ENCODE data around the gene RAPGEF2.
"Not testable (repeated sequence)": the region's sequence is repeated elsewhere in the genome, so short reads cannot be mapped to it uniquely, and the experiment has no call there.

RAPGEF2 gene

DNA sequence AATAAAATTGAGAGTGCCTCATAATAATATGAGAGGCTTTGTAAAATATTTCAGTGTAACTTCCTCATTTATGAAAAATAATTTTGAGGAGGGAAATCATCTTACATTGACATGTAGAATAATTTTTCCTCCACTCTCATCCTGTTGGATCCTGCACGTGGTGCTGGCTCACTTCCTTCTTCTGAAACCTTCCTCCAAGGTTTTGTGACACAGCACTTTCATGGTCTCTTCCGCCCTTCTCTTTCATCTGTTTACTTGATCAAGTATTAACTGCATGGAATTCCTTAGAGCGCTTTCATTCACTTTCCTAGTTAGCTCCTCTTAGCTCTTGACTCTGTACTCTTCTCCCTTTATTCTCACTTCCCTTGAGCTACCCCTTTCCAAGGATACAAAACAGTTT is 246.5 kb downstream of the RAPGEF2 start:
- in situ Hi-C loops (cut with HindIII; ENCODE audit: low sequenced_read_pairs), result no loop called here

DNA sequence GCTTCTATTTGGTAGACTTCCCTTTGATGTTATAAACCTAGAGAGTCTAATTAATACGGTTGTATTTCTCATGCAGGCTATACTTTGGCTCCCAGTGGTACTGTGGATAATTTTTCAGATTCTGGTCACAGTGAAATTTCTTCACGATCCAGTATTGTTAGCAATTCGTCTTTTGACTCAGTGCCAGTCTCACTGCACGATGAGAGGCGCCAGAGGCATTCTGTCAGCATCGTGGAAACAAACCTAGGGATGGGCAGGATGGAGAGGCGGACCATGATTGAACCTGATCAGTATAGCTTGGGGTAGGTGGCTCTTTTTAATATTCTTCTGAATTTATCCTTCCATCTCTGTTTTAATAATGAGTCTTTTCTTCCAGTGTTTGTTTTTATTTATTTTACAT is 249.7 kb downstream of the RAPGEF2 start:
- in situ Hi-C loops (cut with HindIII; ENCODE audit: low sequenced_read_pairs), result no loop called here

DNA sequence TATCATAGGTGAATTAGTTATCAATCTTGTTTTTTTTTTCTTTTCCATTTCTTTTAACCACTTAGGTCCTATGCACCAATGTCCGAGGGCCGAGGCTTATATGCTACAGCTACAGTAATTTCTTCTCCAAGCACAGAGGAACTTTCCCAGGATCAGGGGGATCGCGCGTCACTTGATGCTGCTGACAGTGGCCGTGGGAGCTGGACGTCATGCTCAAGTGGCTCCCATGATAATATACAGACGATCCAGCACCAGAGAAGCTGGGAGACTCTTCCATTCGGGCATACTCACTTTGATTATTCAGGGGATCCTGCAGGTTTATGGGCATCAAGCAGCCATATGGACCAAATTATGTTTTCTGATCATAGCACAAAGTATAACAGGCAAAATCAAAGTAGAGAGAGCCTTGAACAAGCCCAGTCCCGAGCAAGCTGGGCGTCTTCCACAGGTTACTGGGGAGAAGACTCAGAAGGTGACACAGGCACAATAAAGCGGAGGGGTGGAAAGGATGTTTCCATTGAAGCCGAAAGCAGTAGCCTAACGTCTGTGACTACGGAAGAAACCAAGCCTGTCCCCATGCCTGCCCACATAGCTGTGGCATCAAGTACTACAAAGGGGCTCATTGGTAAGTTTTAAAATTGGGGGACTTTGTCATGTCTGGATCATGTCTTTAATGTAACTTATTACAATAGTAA is 250.7 kb downstream of the RAPGEF2 start:
- in situ Hi-C loops (cut with HindIII; ENCODE audit: low sequenced_read_pairs), result no loop called here

DNA sequence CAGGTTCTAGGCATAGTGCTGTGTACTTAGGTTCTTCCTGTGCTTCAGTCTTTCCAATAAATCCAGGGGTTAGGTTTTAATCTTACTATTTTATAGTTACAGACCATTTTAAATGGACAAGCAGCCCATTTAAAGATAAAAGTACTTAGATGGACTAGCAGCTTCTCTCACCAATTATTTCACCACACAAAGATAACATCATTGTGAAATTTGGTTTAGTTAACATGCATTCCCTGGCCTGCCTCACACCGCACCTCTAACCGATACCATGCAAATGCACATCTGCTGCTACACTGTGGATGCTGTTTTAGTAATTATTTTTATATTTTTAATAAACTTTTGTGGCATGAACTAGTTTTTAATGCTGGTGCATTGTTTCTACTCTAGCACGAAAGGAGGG is 252.6 kb downstream of the RAPGEF2 start:
- in situ Hi-C loops (cut with HindIII; ENCODE audit: low sequenced_read_pairs), result no loop called here

DNA sequence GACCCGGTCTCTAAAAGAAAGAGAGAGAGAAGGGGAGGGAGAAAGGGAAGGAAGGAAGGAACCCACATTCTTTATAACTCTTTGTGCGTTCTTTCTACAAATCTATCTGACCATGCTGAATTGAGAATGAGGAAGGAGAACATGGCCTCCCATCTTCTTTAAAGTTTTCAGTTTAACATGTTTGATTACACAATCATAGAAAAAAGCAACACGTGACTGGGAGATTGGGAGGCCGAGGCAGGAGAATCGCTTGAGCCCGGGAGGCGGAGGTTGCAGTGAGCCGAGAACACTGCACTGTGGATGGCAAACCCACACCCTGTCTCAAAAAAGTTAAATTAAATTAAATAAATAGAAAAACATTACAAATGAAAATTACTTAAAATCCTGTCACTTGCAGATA is 254.5 kb downstream of the RAPGEF2 start:
- in situ Hi-C loops (cut with HindIII; ENCODE audit: low sequenced_read_pairs), result no loop called here

DNA sequence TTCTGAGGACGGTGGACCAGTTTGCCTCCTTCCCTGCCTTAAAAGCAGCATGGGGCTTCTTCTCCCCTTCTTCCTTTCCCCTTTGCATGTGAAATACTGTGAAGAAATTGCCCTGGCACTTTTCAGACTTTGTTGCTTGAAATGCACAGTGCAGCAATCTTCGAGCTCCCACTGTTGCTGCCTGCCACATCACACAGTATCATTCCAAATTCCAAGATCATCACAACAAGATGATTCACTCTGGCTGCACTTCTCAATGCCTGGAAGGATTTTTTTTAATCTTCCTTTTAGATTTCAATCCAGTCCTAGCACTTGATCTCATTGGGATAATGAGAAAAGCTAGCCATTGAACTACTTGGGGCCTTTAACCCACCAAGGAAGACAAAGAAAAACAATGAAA is 255.3 kb downstream of the RAPGEF2 start:
- in situ Hi-C loops (cut with HindIII; ENCODE audit: low sequenced_read_pairs), result no loop called here

DNA sequence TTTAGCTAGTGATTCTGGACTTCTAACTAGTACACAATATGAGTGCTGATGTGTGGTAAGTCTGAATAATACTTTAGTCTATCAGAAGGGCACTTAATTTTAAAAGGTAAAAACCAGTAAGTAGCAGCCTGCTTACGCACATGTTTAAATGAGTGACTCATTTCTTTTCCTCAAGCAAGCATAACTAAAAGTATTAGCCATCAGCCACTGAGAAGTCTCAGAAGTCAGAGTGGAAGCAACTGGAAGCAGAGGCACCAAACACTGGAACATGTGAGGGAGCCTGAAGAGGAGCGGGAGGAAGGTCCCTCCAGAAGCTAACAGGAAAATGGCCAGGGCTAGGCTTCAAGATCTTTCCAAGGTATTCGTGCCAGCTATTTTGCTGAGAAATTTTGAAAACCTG is 257.7 kb downstream of the RAPGEF2 start:
- in situ Hi-C loops (cut with HindIII; ENCODE audit: low sequenced_read_pairs), result loop anchor here (10.0 kb wide), 1 partner anchor 54 kb away; no protein-coding TSS in a partner anchor

DNA sequence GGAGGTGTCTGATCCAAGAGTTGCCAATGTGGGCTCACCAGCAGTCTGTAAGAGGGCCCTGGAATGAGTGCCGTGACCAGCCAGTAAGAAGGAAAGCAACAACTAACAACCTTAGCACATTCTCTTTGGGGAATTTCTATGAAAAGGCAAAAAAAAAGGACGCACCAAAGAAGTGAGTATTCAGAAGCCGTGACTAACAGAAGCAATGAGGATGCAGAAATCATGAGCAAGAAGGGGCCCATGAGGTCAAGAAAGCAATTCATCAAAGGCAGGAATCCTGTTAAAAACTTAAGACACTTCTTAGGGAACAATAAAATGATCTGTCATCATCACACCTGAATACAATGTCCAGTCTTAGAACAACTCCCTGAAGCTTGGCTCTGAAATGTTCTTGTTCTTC is 260.5 kb downstream of the RAPGEF2 start:
- in situ Hi-C loops (cut with HindIII; ENCODE audit: low sequenced_read_pairs), result loop anchor here (10.0 kb wide), 1 partner anchor 51 kb away; no protein-coding TSS in a partner anchor

DNA sequence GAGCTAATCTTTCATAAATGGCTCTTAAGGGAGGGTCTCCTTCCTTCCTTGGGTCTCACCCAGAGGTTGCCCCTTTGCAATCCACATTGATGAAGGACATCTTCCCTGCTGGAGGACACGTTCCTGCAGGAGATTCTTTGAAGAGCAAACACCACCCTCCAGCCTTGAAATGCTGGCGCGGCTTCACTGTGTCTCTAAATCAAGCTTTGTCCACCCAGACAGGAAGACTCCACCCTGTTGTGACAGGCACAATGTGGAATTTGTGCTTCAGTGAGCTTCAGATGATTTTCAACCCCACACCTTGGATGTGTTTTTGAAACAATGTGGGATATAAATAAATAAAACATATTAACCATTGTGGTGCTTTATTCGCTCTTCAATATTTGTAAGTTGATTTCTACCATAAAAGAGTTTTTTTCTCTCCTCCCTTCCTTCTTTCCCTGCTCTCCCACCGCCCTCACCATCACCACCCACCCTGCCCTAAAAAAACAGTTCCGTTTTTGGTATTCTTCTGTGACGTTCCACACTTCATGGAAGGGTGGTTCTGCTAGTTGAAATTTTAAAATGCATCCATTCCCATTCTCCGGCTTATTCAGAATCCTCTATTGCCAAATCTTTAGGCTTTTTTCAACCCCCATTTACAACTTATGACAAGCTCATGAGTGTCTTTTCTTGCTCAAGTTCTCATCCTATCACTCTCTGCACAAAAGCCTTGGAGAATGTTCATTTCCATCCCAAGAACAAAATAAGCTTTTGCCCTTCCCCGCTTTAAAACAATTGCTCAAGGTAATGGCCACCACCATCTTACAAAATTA is 264.3 kb downstream of the RAPGEF2 start:
- in situ Hi-C loops (cut with HindIII; ENCODE audit: low sequenced_read_pairs), result loop anchor here (10.0 kb wide), 1 partner anchor 48 kb away; no protein-coding TSS in a partner anchor

DNA sequence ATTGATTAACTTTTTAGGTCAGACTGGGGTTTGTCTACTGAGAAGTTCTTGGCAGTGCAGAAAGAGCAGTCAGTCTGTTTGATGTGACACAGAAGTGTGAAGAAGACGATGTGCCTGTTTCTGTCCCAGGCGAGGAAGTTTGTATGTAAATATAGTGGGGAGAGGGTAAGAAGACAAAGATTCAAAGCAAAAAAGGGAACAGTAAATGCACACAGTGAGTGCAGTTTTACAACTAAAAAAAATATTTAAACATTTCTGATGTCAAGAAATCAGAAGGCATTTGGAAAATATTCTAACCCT is 264.9 kb downstream of the RAPGEF2 start:
- in situ Hi-C loops (cut with HindIII; ENCODE audit: low sequenced_read_pairs), result loop anchor here (10.0 kb wide), 1 partner anchor 47 kb away; no protein-coding TSS in a partner anchor

DNA sequence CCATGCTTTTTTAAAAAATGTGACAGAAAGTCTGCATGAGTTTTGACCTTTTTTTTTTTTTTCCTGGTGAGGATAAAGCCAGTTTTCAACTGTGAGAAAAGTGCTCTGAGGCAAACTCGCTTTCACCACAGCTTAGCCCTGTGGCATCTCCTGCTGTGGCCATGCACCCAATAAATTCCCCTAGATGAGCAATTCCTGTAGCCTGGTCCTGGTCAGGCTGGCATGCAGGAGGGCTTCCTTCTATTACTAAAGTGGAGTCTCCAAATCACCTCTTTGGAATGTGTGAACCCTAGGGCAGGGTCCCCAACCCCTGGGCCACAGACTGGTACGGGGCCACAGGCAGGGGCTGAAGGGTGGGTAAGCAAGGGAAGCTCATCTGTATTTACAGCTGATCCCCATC is 265.4 kb downstream of the RAPGEF2 start:
- in situ Hi-C loops (cut with HindIII; ENCODE audit: low sequenced_read_pairs), result loop anchor here (10.0 kb wide), 1 partner anchor 46 kb away; no protein-coding TSS in a partner anchor

DNA sequence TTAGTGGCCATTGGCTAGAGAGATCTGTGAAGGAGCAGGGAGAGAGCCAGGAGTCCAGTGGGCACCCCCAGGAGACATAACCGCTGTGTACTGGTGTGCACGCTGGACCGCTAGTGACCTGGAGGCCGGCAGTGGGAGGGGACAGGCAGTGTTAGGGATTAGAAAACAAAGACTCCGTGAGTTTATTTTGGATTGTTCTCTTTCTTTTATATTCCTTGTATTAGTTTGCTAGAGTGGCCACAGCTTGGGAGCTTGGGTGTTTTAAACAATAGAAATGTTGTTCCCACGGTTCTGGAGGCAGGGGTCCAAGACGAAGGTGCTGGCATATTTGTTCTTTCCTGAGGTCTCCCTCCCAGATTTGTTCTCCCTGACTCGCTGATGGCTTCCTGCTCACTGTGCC is 266.4 kb downstream of the RAPGEF2 start:
- in situ Hi-C loops (cut with HindIII; ENCODE audit: low sequenced_read_pairs), result loop anchor here (10.0 kb wide), 1 partner anchor 46 kb away; no protein-coding TSS in a partner anchor

DNA sequence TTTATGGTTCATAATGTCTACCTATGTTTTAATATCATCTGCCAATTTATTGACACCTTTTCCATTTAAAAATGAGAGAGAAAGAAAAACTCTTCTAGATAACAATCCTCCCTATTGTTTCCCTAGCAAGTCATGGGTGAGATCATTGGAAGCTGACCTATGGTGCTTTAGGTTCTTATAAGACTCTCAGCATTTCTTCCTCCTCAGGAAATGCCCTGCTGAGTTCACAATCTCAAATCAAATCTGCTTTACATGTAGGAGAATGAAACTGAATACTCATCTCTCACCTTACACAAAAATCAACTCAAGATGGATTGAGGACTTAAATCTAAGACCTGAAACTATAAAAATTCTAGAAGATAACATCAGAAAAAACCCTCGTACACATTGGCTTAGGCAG is 267.4 kb downstream of the RAPGEF2 start:
- in situ Hi-C loops (cut with HindIII; ENCODE audit: low sequenced_read_pairs), result no loop called here

DNA sequence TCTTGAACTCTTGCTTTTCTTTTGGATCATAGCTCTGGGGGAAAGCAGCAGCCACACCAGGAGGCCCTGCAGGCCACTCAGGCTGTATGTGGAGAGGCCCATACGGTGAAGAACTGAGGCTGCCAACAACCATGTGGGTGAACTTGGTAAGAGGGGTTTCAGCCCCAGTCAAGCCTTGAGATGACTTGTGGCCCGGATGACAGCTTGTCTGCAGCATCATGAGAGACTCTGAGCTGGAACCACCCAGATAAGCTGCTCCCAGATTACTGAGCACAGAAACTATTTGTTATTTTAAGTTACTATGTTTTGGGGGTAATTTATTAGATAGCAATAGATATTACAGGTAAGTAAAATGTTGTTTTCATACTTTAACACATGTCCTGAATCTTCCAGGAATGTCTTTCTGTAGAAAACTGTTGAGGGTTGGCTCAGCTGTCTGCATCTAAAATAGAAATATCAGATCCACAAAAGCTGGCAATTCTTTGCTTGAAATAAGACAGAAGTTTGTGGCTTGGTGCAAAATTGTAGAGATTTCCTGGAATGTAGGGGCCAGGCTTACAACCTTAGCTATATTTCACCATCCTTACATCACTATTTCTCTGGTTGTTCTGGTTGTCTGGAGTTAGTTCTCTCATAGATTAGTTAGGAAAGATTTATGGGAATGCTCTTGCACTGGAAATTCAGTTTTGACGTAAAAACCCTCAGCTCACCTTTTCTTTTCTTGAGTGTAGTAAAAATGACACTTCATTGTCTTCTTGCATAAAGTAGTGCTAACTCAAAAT is 272.1 kb downstream of the RAPGEF2 start:
- in situ Hi-C loops (cut with HindIII; ENCODE audit: low sequenced_read_pairs), result no loop called here

DNA sequence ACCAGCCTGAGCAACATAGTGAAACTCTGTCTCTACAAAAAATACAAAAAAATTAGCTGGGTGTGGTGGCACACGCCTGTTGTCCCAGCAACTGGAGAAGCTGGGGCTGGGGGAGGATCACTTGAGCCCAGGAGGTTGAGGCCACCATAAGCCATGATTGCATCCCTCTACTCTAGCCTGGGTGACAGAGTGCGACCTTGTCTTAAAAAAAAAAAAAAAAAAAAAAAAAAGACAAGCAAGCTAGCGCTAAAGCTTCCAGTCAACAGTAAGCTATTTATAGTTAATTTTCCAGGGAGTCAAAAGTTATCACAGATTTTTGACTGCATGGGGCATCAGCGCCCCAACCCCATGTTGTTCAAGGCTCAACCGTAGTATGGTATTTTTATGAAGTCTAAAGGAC is 273.4 kb downstream of the RAPGEF2 start:
- in situ Hi-C loops (cut with HindIII; ENCODE audit: low sequenced_read_pairs), result no loop called here

DNA sequence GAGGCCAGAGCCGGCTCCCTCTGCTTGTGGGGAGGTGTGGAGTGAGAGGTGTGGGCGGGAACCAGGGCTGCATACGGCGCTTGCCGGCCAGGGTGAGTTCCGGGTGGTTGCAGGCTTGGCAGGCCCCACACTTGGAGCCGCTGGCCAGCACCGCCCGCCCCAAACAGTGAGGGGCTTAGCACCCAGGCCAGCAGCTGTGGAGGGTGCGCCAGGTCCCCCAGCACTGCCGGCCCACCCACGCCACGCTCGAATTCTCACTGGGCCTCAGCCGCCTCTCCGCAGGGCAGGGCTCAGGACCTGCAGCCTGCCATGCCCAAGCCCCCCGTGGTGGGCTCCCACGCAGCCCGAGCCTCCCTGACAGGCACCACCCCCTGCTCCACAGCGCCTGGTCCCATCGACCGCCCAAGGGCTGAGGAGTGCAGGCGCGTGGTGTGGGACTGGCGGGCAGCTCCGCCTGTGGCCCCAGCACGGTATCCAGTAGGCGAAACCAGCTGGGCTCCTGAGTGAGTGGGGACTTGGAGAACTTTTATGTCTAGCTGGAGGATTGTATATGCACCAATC is 275.3 kb downstream of the RAPGEF2 start:
- in situ Hi-C loops (cut with HindIII; ENCODE audit: low sequenced_read_pairs), result no loop called here

DNA sequence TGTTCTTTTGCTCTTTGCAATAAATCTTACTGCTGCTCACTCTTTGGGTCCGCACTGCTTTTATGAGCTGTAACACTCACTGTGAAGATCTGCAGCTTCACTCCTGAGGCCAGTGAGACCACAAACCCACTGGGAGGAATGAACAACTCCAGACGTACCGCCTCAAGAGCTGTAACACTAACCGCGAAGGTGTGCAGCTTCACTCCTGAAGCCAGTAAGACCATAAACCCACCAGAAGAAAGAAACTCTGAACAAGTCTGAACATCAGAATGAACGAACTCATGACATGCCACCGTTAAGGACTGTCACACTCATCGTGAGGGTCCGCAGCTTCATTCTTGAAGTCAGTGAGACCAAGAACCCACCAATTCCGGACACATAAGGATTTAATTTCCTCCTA is 276.2 kb downstream of the RAPGEF2 start:
- in situ Hi-C loops (cut with HindIII; ENCODE audit: low sequenced_read_pairs), result not testable (repeated sequence)

DNA sequence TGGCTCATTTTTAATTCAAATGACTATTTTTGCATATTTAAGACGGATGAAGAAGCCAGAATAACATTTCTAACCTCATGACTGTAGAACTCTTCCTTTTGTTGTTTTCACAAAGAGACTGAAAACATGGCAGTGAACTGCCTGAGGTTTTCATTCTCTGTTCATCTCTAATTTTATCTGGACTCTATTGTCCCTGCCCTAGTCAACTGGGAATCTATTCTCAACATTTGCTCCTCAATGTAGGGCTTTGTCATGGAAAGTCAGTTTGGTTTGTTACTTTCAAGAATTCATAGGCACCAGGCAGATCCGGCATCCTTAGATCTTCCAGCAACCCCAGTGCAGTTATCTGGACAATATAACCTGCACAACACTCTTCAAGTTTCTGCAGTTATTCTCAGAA is 277.0 kb downstream of the RAPGEF2 start:
- in situ Hi-C loops (cut with HindIII; ENCODE audit: low sequenced_read_pairs), result no loop called here

DNA sequence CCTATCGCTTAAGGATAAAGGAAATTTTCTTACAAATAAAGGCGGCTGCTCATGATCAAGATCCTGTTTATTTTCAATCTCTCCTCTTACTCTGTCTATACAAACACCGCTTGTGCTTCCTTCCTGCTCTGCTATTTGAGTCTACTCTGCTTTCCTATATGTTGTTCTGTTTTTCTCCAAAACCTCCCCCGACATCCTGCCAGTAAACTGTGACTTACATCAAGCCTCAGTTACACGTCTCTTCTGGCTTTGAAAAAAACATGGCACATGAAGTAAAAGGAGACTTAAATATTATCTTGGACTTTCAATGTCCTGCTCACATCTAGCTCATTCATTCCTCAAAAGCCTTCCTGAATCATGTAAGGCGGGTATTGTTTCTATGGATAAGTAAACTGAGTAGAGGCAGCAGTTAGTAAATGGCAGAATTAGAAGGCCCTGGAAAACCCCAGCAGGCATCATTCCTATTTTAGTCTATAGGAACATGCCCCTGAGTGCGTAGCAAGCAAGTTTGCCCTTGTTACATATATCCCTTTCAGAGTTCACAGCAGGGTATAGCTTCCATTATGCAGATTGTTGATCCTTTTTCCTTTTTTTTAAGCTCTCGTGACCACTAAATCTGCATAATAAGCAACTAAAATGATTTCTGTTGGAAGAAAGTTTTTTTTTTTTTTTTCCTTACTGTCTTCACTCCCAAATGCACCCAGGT is 280.1 kb downstream of the RAPGEF2 start:
- in situ Hi-C loops (cut with HindIII; ENCODE audit: low sequenced_read_pairs), result no loop called here

DNA sequence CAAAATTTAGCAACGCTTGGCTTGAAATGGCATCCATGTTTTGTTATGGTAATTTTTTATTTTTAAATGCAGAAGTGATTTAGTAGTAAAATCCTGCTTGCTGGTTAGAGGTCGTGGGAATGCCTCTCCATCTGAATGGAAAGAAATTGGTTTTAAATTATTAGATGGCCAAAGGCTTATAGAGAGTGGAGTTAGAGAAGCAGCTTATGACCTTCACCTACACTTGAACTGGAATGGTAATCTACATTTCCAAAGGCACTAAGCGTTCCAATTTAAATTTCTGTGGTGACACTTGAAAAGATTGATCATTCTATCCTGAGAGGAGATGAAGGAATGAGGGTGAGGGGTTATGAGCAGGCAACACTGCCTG is 280.7 kb downstream of the RAPGEF2 start:
- in situ Hi-C loops (cut with HindIII; ENCODE audit: low sequenced_read_pairs), result no loop called here

DNA sequence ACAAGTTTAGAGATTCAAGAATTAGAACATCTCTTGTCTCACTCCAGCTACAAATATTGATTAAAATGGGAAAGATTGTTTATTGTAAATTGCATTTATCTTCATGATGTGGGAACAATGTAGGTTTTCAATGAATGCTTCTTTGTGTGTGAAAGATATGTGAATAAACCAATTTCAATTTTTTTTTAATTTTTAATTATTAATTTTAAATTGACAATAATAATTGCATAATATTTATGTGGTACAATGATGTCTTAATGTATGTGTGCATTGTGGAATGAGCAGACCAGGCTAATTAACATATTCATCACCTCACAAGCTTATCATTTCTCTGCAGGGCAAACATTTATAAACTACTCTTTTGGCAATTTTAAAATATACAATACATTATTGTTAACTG is 281.1 kb downstream of the RAPGEF2 start:
- in situ Hi-C loops (cut with HindIII; ENCODE audit: low sequenced_read_pairs), result no loop called here

Measured in DLD1 (cell line).